Measurements from ENCODE around the gene SLIT3. TPM values are rescaled to one million over a fixed set of nuclear protein-coding genes. Genes with fewer than 3 reads are reported as not detected.

SLIT3 gene
- total and polyA plus RNA-seq, 9 of the 15 experiments (the other 6 are each of a cell fraction or from before 2014, with no cell fraction given), result 0.01 to 0.04 TPM; not detected in 7

GRCh38 chr5:168951356-168951755 is 349.6 kb downstream of the SLIT3 start:
- H2AFZ ChIP-seq (ENCODE audit: low read depth, low read length), result no peak overlapping the region
- H3K4me2 ChIP-seq (ENCODE audit: insufficient read depth, low read length), result no peak overlapping the region
- no peak overlapping the region for H3K9ac ChIP-seq (ENCODE audit: insufficient read depth in 1 of 2, low read depth in 2 of 2, low read length in 2 of 2)
- FAIRE-seq, result no peak
- H3K4me1 ChIP-seq (replicated peaks in 1 of 2; ENCODE audit: control insufficient read depth in 2 of 2, insufficient read depth in 2 of 2, low read length in 2 of 2), result no peaks in the 10 kb centered on the region
- H3K4me3 ChIP-seq, result no peak overlapping the region
- ChIA-PET CTCF (ENCODE audit: low intra/inter-chr PET ratio) (no interaction called here), POLR2A (no interaction called here)
- no TSS peak for BruUV-seq (replicated peaks)
- H3K9me1 ChIP-seq (ENCODE audit: control insufficient read depth, insufficient read depth, low read length), result no peaks in the 10 kb centered on the region
- H3K27ac ChIP-seq (ENCODE audit: extremely low read depth, low read depth, low read length), result no peak overlapping the region
- peaks cover 0 to 11% of the 10 kb centered on the region in 2 experiments; a peak in 1 of 5 replicates for H3K27me3 ChIP-seq (ENCODE audit: control insufficient read depth in 2 of 2, insufficient read depth in 2 of 2, low read length in 2 of 2)
- 0% methylated on average over 1 of the region's 1 CpG for WGBS (ENCODE audit: insufficient coverage, low coverage, missing lambda C conversion rate)
- no peaks in the 10 kb centered on the region for H3K9me3 ChIP-seq (replicated peaks; ENCODE audit: control insufficient read depth, insufficient read depth, low read depth, low read length)
- intact Hi-C loops (cut with micrococcal nuclease), result no loop called here
- no peak for TF ChIP-seq RBM17 (IDR thresholded peaks at IDR 0.05; ENCODE audit: borderline replicate concordance, low read depth, low read length)
- TF ChIP-seq ARID2 (IDR thresholded peaks at IDR 0.05), result no peak
- TF ChIP-seq LCOR (CRISPR knock-in tag; IDR thresholded peaks at IDR 0.05), result no peak
- TF ChIP-seq SRF (CRISPR knock-in tag; IDR thresholded peaks at IDR 0.05), result no peak
- no peak for TF ChIP-seq SMAD3 (CRISPR knock-in tag; conservative IDR thresholded peaks at IDR 0.05)
- TF ChIP-seq EWSR1 (IDR thresholded peaks at IDR 0.05; ENCODE audit: borderline replicate concordance, low read depth, partially characterized antibody), result no peak
- no peak for TF ChIP-seq TRIM24 (IDR thresholded peaks at IDR 0.05)
- TF ChIP-seq FOS (IDR thresholded peaks at IDR 0.05; ENCODE audit: extremely low read depth, insufficient read length), result no peak
- TF ChIP-seq FOSL1 (tag; conservative IDR thresholded peaks at IDR 0.05), result no peak
- TF ChIP-seq ZNF263 (CRISPR knock-in tag; IDR thresholded peaks at IDR 0.05; ENCODE audit: borderline replicate concordance), result no peak
- no peak for TF ChIP-seq MAZ (CRISPR knock-in tag; conservative IDR thresholded peaks at IDR 0.05 in 1 of 2, IDR thresholded peaks at IDR 0.05 in 1 of 2)
- no peak for TF ChIP-seq EP400 (IDR thresholded peaks at IDR 0.05)
- no peak for TF ChIP-seq CBX1 (IDR thresholded peaks at IDR 0.05; ENCODE audit: low read depth)
- TF ChIP-seq MTA1 (IDR thresholded peaks at IDR 0.05; ENCODE audit: borderline replicate concordance), result no peak
- TF ChIP-seq C11orf30 (IDR thresholded peaks at IDR 0.05; ENCODE audit: low read depth), result no peak
- no peak for TF ChIP-seq ZC3H4 (CRISPR knock-in tag; IDR thresholded peaks at IDR 0.05; ENCODE audit: borderline replicate concordance)
- no peak for TF ChIP-seq RNF219 (CRISPR knock-in tag; IDR thresholded peaks at IDR 0.05)
- no peak for ATAC-seq
- no peak for DNase-seq (ENCODE audit: extremely low read depth in 1 of 4, low spot score in 3 of 4)
- no peaks in the 10 kb centered on the region for H3K79me2 ChIP-seq (ENCODE audit: control insufficient read depth, insufficient read depth, low read length)
- no peaks in the 10 kb centered on the region for H3K36me3 ChIP-seq (ENCODE audit: control insufficient read depth, insufficient read depth, low read length)
- no peaks in the 10 kb centered on the region for H4K20me1 ChIP-seq (replicated peaks; ENCODE audit: control insufficient read depth, insufficient read depth, low read length)
- in situ Hi-C loops (cut with MboI), result no loop called here
